A549 (cell line): Measurements from ENCODE around the gene TKTL1. TPM values are rescaled to one million over a fixed set of nuclear protein-coding genes. Genes with fewer than 3 reads are reported as not detected.
"Not testable (repeated sequence)": the region's sequence is repeated elsewhere in the genome, so short reads cannot be mapped to it uniquely, and the experiment has no call there.

Experiments used
- ATAC-seq, 2 experiments: fragments of 200-7000 bp in 1 of 2; fragments of >200 bp in 1 of 2; cut with Nextera tagmentation in 1 of 2; cut with Tn5 transposase in 1 of 2; 3 replicates each; pipeline versions ENCODE4 v1.8.0 to v1.9.1; 2018 to 2020; ENCODE audit warnings: mild to moderate bottlenecking in 1 of 2, moderate library complexity in 1 of 2
- CTCF ChIA-PET: fragments of 300-600 bp; sonication (Branson Sonifier 250); formaldehyde crosslinking; extraction: SDS; loops from one replicate; lab custom pipeline; 2021; ENCODE audit warnings: antibody characterized with exemption, inconsistent platforms; lab: Yijun Ruan, JAX
- POLR2A ChIA-PET: fragments of 350-600 bp; formaldehyde crosslinking; extraction: SDS; loops from one replicate; lab custom pipeline; 2021; ENCODE audit warnings: antibody characterized with exemption, inconsistent platforms; lab: Yijun Ruan, JAX
- DNase-seq, 2 experiments: peaks; one replicate each; pipeline versions ENCODE4 v3.0.0 to v3.0.0-alpha.2; 2011 to 2016; ENCODE audit warnings: low read depth in 1 of 2, low spot score in 1 of 2
- FAIRE-seq: peaks from 2 replicates; lab custom pipeline; 2011; peaks lifted over from hg19 to GRCh38; lab: Jason Lieb, UNC
- H3K27ac ChIP-seq, 2 experiments: fragments of >200 bp; sonication (Bioruptor Twin); formaldehyde crosslinking; 3 replicates each; pipeline ENCODE4 v1.5.1; 2016 to 2017
- H3K4me1 ChIP-seq: fragments of >200 bp; sonication (Bioruptor Twin); formaldehyde crosslinking; 3 replicates; pipeline ENCODE4 v1.6.1; 2016
- H3K4me2 ChIP-seq: fragments of >200 bp; sonication (Bioruptor Twin); formaldehyde crosslinking; 3 replicates; pipeline ENCODE4 v1.6.1; 2016
- H3K4me3 ChIP-seq: fragments of >200 bp; sonication (Bioruptor Twin); formaldehyde crosslinking; 3 replicates; pipeline ENCODE4 v1.5.1; 2016
- H3K9me3 ChIP-seq: fragments of >200 bp; sonication (Bioruptor Twin); formaldehyde crosslinking; 3 replicates; pipeline ENCODE4 v1.6.1; 2016
- BHLHE40 ChIP-seq: IDR thresholded peaks from 2 replicates; pipeline ENCODE4 v1.6.1; 2012; ENCODE audit warnings: low read depth, low read length, inconsistent platforms
- CEBPB ChIP-seq, 2 experiments: fragments of >200 bp in 1 of 2; sonication (Bioruptor Twin) in 1 of 2; formaldehyde crosslinking in 1 of 2; IDR thresholded peaks; 2 replicates each; pipeline ENCODE4 v1.6.1; 2012 to 2016
- CHD4 ChIP-seq: fragments of 200-600 bp; sonication (generic); IDR thresholded peaks from 2 replicates; pipeline ENCODE4 v1.6.1; 2016; ENCODE audit warnings: antibody characterized with exemption, mild to moderate bottlenecking, borderline replicate concordance
- HEYL ChIP-seq: fragments of 250-450 bp; sonication (Bioruptor Pico); IDR thresholded peaks from 2 replicates; pipeline ENCODE4 v1.8.0; 2021; ENCODE audit warnings: mild to moderate bottlenecking, moderate library complexity
- HOXA7 ChIP-seq: fragments of 250-450 bp; sonication (Bioruptor Pico); IDR thresholded peaks from 2 replicates; pipeline ENCODE4 v1.5.0; 2020; ENCODE audit warnings: mild to moderate bottlenecking, moderate library complexity
- HOXB5 ChIP-seq: fragments of 250-450 bp; sonication (Bioruptor Pico); IDR thresholded peaks from 2 replicates; pipeline ENCODE4 v1.5.0; 2020; ENCODE audit warnings: mild to moderate bottlenecking, moderate library complexity
- PHF8 ChIP-seq: fragments of 200-600 bp; sonication (generic); IDR thresholded peaks from 2 replicates; pipeline ENCODE4 v1.6.1; 2016; ENCODE audit warnings: low read depth, mild to moderate bottlenecking, antibody characterized with exemption, moderate library complexity, borderline replicate concordance
- POLR2AphosphoS2 ChIP-seq: conservative IDR thresholded peaks from 2 replicates; pipeline ENCODE4 v1.6.1; 2012; ENCODE audit warnings: low read length, improper control_type of control experiment, inconsistent platforms
- RFX5 ChIP-seq: fragments of 450-650 bp; IDR thresholded peaks from 2 replicates; pipeline ENCODE4 v1.7.1; 2014; ENCODE audit warnings: antibody characterized with exemption, mild to moderate bottlenecking, moderate library complexity
- SMC3 ChIP-seq: fragments of >200 bp; sonication (Bioruptor Twin); formaldehyde crosslinking; IDR thresholded peaks from 3 replicates; pipeline ENCODE4 v1.6.1; 2018; ENCODE audit warnings: inconsistent platforms
- SREBF2 ChIP-seq: fragments of 450-650 bp; IDR thresholded peaks from 2 replicates; pipeline ENCODE4 v1.6.1; 2014; ENCODE audit warnings: mild to moderate bottlenecking, moderate library complexity
- TFCP2L1 ChIP-seq: fragments of 250-450 bp; sonication (Bioruptor Pico); IDR thresholded peaks from 2 replicates; pipeline ENCODE4 v1.5.0; 2021; ENCODE audit warnings: mild to moderate bottlenecking
- ZFP36 ChIP-seq: fragments of 450-650 bp; IDR thresholded peaks from 2 replicates; pipeline ENCODE4 v1.6.1; 2014; ENCODE audit warnings: borderline replicate concordance; ENCODE audit not compliant: partially characterized antibody
- ZNF302 ChIP-seq: fragments of 250-450 bp; sonication (Bioruptor Pico); IDR thresholded peaks from 2 replicates; pipeline ENCODE4 v1.9.0; 2021; ENCODE audit warnings: inconsistent platforms, mild to moderate bottlenecking, moderate library complexity
- WGBS: methylation state at CpG from one replicate; pipeline ENCODE4 v1.1.6; 2017; ENCODE audit errors: missing lambda C conversion rate; 5-methylcytosine and 5-hydroxymethylcytosine counted together
- polyA plus RNA-seq, 4 experiments: library from polyadenylated mRNA; depleted of rRNA in 3 of 4; stranded (reverse); fragments of >200 nt; fragmentation: RNase III in 1 of 4; extraction: RNeasy Plus Mini Kit Qiagen cat#74134 plus additional on column Dnase treatment in 1 of 4; gene quantifications; 2 replicates in 3 of 4; 3 replicates in 1 of 4; pipeline ENCODE4 v1.2.3, GENCODE V29; 2011 to 2017
- TF ChIP-seq, protein P1 (sequence below): fragments of >200 bp; sonication (Bioruptor Twin); formaldehyde crosslinking; IDR thresholded peaks from 2 replicates; pipeline ENCODE4 v1.6.1; 2016
- TF ChIP-seq, protein P2 (sequence below): fragments of >200 bp; sonication (Bioruptor Twin); formaldehyde crosslinking; IDR thresholded peaks from 3 replicates; pipeline ENCODE4 v1.6.1; 2016
- TF ChIP-seq, protein P3 (sequence below): fragments of >200 bp; sonication (Bioruptor Twin); formaldehyde crosslinking; IDR thresholded peaks from 3 replicates; pipeline ENCODE4 v1.5.1; 2016
- TF ChIP-seq, protein P4 (sequence below): fragments of 200-600 bp; sonication (generic); IDR thresholded peaks from 2 replicates; pipeline ENCODE4 v1.6.1; 2016; ENCODE audit warnings: antibody characterized with exemption, mild to moderate bottlenecking, moderate library complexity
- TF ChIP-seq, protein P5 (sequence below): IDR thresholded peaks from 2 replicates; pipeline ENCODE4 v1.6.1; 2012; ENCODE audit warnings: low read depth, borderline replicate concordance

The TKTL1 gene
- polyA plus RNA-seq, 2 of the 4 experiments (the other 2 are of a cell fraction) = 0.14 TPM; not detected in 1

DNA sequence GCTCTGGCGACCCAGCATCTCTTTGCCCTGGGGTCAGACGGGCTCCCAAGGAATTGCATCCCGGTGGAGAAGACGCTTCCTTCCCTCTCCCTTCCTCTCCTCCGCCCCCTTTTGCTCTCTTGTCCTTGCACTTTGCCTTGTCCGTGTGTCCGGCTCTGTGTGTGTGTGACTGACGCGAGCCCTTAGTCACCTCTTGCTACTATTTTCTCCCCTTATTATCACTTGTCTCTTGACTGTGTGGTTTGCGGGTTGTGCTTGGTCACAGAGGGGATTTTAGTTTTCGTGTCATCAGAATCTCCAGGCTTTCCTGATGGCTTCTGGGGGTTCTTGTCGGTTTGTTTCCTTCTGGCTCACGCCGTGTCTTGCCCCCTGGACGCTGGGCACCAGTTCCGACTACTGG lies 47.5 kb downstream of the TKTL1 start:
- ATAC-seq (peak; percentile 4 to 12; a peak in 5 of 6 replicates), FAIRE-seq (peak; percentile 100)
- H3K4me3 ChIP-seq, CTCF ChIA-PET, H3K4me2 ChIP-seq, DNase-seq, H3K9me3 ChIP-seq, H3K27ac ChIP-seq, POLR2A ChIA-PET, H3K4me1 ChIP-seq: not testable (repeated sequence)
- WGBS = no CpG with 5 or more reads among the region's 16 CpGs

DNA sequence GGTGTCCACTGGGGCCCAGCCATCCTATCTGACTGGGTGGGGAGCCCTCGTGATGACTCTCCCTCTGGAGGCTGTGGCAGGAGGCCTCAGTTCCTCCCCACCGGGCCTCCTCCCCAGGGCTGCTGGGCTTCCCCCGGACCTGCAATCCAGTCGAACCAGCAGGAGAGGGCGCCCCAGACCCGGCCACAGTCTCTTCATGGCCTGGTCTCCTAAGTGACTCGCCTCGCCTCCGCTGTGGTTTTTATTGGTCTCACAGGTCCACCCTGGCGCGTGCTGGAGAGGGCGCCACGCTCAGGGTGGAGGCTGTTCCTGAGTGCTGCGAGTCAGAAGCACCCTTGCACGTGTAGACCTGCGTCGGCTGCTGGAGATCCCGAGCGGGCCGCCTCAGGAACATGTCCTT lies 48.0 kb downstream of the TKTL1 start:
- POLR2A ChIA-PET = not testable (repeated sequence)
- no CpG with 5 or more reads among the region's 20 CpGs for WGBS
- peak; percentile 100 for FAIRE-seq

DNA sequence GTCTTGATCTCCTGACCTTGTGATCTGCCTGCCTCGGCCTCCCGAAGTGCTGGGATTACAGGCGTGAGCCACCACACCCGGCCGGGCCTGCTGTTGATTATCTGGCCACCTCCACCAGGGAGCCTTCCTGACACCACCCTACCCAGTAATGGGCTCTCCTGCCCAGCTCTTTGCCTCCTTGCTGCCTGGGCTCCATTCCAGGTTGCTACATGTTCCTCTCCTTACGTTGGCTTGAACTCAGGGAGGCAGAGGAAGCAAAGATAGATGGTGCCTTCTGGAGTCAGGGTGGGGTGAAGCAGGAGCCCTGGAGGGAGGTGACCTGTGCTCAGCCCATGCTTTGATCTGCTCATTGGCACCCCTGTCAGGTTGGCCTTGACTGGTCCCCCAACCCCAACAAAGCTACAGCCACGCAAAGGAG lies 52.5 kb downstream of the TKTL1 start:
- Histone ChIP-seq H3K4me2 (no peak overlapping the region), H3K9me3 (no peaks in the 10 kb centered on the region), H3K27ac (no peak overlapping the region), H3K4me3 (no peak overlapping the region), H3K4me1 (peaks cover 54% of the 10 kb centered on the region)
- DNase-seq = peak in 1 of 2 experiments; percentile 44
- FAIRE-seq = no peak
- POLR2A ChIA-PET = interaction anchor here (0.8 kb wide), 1 partner anchor 21 kb away, joined by 3 read pairs; no protein-coding TSS in a partner anchor
- 64% methylated on average over 7 of the region's 7 CpGs for WGBS
- TF ChIP-seq, protein P1, sequence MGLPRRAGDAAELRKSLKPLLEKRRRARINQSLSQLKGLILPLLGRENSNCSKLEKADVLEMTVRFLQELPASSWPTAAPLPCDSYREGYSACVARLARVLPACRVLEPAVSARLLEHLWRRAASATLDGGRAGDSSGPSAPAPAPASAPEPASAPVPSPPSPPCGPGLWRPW = no peak
- TF ChIP-seq, protein P2, sequence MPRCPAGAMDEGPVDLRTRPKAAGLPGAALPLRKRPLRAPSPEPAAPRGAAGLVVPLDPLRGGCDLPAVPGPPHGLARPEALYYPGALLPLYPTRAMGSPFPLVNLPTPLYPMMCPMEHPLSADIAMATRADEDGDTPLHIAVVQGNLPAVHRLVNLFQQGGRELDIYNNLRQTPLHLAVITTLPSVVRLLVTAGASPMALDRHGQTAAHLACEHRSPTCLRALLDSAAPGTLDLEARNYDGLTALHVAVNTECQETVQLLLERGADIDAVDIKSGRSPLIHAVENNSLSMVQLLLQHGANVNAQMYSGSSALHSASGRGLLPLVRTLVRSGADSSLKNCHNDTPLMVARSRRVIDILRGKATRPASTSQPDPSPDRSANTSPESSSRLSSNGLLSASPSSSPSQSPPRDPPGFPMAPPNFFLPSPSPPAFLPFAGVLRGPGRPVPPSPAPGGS = no peak
- no peak for TF ChIP-seq SREBF2
- TF ChIP-seq, protein P3, sequence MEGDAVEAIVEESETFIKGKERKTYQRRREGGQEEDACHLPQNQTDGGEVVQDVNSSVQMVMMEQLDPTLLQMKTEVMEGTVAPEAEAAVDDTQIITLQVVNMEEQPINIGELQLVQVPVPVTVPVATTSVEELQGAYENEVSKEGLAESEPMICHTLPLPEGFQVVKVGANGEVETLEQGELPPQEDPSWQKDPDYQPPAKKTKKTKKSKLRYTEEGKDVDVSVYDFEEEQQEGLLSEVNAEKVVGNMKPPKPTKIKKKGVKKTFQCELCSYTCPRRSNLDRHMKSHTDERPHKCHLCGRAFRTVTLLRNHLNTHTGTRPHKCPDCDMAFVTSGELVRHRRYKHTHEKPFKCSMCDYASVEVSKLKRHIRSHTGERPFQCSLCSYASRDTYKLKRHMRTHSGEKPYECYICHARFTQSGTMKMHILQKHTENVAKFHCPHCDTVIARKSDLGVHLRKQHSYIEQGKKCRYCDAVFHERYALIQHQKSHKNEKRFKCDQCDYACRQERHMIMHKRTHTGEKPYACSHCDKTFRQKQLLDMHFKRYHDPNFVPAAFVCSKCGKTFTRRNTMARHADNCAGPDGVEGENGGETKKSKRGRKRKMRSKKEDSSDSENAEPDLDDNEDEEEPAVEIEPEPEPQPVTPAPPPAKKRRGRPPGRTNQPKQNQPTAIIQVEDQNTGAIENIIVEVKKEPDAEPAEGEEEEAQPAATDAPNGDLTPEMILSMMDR = no peak
- peak; percentile 93 for TF ChIP-seq ZFP36
- CTCF ChIA-PET = interaction anchor here (2.7 to 3.4 kb wide), 2 partner anchors 18 to 25 kb away, joined by 9 to 19 read pairs; partner anchors contain the start of gene FLNA
- ATAC-seq = no peak

More for the DNA sequence above, 48.0 kb downstream of the TKTL1 start:
- H3K4me3 ChIP-seq, DNase-seq, H3K27ac ChIP-seq, CTCF ChIA-PET, H3K9me3 ChIP-seq, H3K4me2 ChIP-seq: not testable (repeated sequence)
- peaks cover 11% of the 10 kb centered on the region for H3K4me1 ChIP-seq
- peak; percentile 7 to 44 for ATAC-seq

DNA sequence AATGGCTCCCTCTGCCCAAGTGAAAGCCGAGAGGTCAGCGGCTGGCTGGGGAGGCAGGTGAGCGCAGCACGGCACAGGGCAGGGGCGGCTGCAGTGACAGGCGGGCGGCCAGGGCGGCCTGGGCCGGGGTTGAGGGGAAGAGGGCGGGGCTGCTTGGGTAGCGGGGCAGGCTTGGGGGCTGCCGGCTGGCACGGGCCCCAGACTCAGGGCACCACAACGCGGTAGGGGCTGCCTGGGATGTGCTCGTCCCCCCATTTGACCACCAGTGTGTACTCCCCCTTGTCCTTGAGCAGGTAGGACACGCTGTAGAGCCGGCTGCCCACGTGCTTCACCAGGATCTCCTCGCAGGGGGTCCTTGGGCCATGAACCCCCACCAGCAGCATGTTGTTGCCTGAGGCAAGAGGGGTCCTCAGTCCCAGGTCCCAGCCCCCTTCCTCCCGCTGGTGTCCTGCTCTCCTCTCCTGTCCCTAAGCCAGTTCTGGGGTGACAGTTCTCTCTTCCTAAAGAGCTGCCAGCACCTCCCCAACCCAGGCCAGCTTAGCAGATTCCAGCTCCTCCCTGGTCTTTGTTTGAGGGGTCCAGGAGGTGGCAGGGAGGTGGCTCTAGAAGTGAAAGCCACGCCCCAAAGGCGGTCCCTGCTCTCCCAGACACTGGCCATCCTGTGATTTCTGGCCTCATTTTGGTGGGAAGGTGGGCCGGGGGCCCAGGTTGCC lies 53.2 kb downstream of the TKTL1 start:
- 88% methylated on average over 9 of the region's 24 CpGs for WGBS
- Histone ChIP-seq H3K9me3 (no peaks in the 10 kb centered on the region), H3K4me2 (no peak overlapping the region), H3K4me3 (no peak overlapping the region), H3K27ac (peak overlapping the region in 1 of 2 experiments; percentile 22; a peak in 1 of 6 replicates), H3K4me1 (peaks cover 61% of the 10 kb centered on the region)
- peak in 1 of 2 experiments; percentile 3 for DNase-seq
- ATAC-seq = no peak
- POLR2A ChIA-PET = interaction anchor here (0.8 to 1.0 kb wide), 2 partner anchors 21 to 22 kb away, joined by 3 read pairs; no protein-coding TSS in a partner anchor
- CTCF ChIA-PET = interaction anchor here (0.6 to 3.4 kb wide), 5 partner anchors 17 to 232 kb away, joined by 3 to 19 read pairs (median 5); partner anchors contain the start of genes FLNA and RPL10
- FAIRE-seq = no peak
- TF ChIP-seq RFX5 (no peak), POLR2AphosphoS2 (no peak; the same call in 1 of the 2 replicates), HOXB5 (no peak), HEYL (no peak), HOXA7 (CRISPR knock-in tag) (no peak), PHF8 (no peak), TFCP2L1 (CRISPR knock-in tag) (no peak), BHLHE40 (no peak), SMC3 (no peak), SREBF2 (no peak), ZNF302 (no peak), CHD4 (no peak), CEBPB (IDR thresholded peaks at IDR 0.05) (no peak), ZFP36 (no peak)
- TF ChIP-seq, protein P4, sequence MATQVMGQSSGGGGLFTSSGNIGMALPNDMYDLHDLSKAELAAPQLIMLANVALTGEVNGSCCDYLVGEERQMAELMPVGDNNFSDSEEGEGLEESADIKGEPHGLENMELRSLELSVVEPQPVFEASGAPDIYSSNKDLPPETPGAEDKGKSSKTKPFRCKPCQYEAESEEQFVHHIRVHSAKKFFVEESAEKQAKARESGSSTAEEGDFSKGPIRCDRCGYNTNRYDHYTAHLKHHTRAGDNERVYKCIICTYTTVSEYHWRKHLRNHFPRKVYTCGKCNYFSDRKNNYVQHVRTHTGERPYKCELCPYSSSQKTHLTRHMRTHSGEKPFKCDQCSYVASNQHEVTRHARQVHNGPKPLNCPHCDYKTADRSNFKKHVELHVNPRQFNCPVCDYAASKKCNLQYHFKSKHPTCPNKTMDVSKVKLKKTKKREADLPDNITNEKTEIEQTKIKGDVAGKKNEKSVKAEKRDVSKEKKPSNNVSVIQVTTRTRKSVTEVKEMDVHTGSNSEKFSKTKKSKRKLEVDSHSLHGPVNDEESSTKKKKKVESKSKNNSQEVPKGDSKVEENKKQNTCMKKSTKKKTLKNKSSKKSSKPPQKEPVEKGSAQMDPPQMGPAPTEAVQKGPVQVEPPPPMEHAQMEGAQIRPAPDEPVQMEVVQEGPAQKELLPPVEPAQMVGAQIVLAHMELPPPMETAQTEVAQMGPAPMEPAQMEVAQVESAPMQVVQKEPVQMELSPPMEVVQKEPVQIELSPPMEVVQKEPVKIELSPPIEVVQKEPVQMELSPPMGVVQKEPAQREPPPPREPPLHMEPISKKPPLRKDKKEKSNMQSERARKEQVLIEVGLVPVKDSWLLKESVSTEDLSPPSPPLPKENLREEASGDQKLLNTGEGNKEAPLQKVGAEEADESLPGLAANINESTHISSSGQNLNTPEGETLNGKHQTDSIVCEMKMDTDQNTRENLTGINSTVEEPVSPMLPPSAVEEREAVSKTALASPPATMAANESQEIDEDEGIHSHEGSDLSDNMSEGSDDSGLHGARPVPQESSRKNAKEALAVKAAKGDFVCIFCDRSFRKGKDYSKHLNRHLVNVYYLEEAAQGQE = no peak
- TF ChIP-seq, protein P1 = no peak
- TF ChIP-seq, protein P5, sequence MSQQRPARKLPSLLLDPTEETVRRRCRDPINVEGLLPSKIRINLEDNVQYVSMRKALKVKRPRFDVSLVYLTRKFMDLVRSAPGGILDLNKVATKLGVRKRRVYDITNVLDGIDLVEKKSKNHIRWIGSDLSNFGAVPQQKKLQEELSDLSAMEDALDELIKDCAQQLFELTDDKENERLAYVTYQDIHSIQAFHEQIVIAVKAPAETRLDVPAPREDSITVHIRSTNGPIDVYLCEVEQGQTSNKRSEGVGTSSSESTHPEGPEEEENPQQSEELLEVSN = no peak
